GM12891 (cell line): ENCODE data around the gene PTRH2.

Experiments
- PAX5 ChIP-seq: IDR thresholded peaks from 2 replicates; pipeline ENCODE4 v1.6.1; 2011; ENCODE audit warnings: low read length, moderate library complexity, mild to moderate bottlenecking; ENCODE audit not compliant: insufficient read depth, severe bottlenecking
- POLR2A ChIP-seq: IDR thresholded peaks from 2 replicates; pipeline ENCODE4 v1.6.1; 2011; ENCODE audit warnings: low read depth, low read length, control low read depth
- POLR2AphosphoS5 ChIP-seq: IDR thresholded peaks from 2 replicates; pipeline ENCODE4 v1.6.1; 2011; ENCODE audit warnings: low read depth, low read length, control low read depth
- SPI1 ChIP-seq: IDR thresholded peaks from 2 replicates; pipeline ENCODE4 v1.6.1; 2011; ENCODE audit warnings: low read depth, low read length, control low read depth
- TAF1 ChIP-seq: IDR thresholded peaks from 2 replicates; pipeline ENCODE4 v1.6.1; 2011; ENCODE audit warnings: low read depth, low read length, control low read depth

GRCh38 chr17:59698143-59698542 lies 9.1 kb downstream of the PTRH2 start:
- TF ChIP-seq POLR2A (no peak), POLR2AphosphoS5 (no peak), PAX5 (no peak), TAF1 (no peak), SPI1 (no peak)
